Stimulated activated CD4-positive, alpha-beta T cell treated with anti-CD3 and anti-CD28 coated beads, Interleukin-12 subunit alpha, Interleukin-12 subunit beta, amount 100 ng/mL, for 48 hours (primary cell): ENCODE measurements around the gene DUSP12.
A peak's percentile ranks its signal among the peaks of the same experiment; 100 is the strongest.
"Not testable (repeated sequence)": the region's sequence is repeated elsewhere in the genome, so short reads cannot be mapped to it uniquely, and the experiment has no call there.

Experiments used
- DNase-seq, 3 donors: peaks; one replicate each; pipeline ENCODE4 v3.0.0-alpha.2; 2020; ENCODE audit warnings: low read depth in 2 of 3, low spot score in 1 of 3

DUSP12 gene

GRCh38 chr1:161769673-161770045 lies 20.1 kb downstream of the DUSP12 start:
- not testable (repeated sequence) for DNase-seq

GRCh38 chr1:161770250-161770649 lies 20.7 kb downstream of the DUSP12 start:
- no peak for DNase-seq

- no peak for DNase-seq
Measured at GRCh38 chr1:161771161-161771560, 21.6 kb downstream of the DUSP12 start.

- DNase-seq: no peak
Measured at GRCh38 chr1:161771973-161772372, 22.4 kb downstream of the DUSP12 start.

GRCh38 chr1:161772397-161772796 lies 22.8 kb downstream of the DUSP12 start:
- no peak for DNase-seq

GRCh38 chr1:161773791-161774190 lies 24.2 kb downstream of the DUSP12 start:
- DNase-seq: no peak

GRCh38 chr1:161777261-161777660 lies 27.7 kb downstream of the DUSP12 start:
- DNase-seq: no peak

GRCh38 chr1:161778522-161778921 lies 28.9 kb downstream of the DUSP12 start:
- DNase-seq: no peak

- no peak for DNase-seq
Measured at GRCh38 chr1:161779393-161779792, 29.8 kb downstream of the DUSP12 start.

- DNase-seq: no peak
Measured at GRCh38 chr1:161781995-161782394, 32.4 kb downstream of the DUSP12 start.

GRCh38 chr1:161782886-161783285 lies 33.3 kb downstream of the DUSP12 start:
- DNase-seq: no peak

- DNase-seq: no peak
Measured at GRCh38 chr1:161784968-161785367, 35.4 kb downstream of the DUSP12 start.

GRCh38 chr1:161787355-161787754 lies 37.8 kb downstream of the DUSP12 start:
- DNase-seq: no peak

- DNase-seq: no peak
Measured at GRCh38 chr1:161790587-161791317, 41.2 kb downstream of the DUSP12 start.

- no peak for DNase-seq
Measured at GRCh38 chr1:161791904-161792655, 42.5 kb downstream of the DUSP12 start.

GRCh38 chr1:161792740-161793139 lies 43.2 kb downstream of the DUSP12 start:
- peak in 1 of 3 donors; percentile 32 for DNase-seq

GRCh38 chr1:161799792-161800191 lies 50.2 kb downstream of the DUSP12 start:
- DNase-seq: no peak

GRCh38 chr1:161801955-161802354 lies 52.4 kb downstream of the DUSP12 start:
- no peak for DNase-seq

GRCh38 chr1:161803181-161803580 lies 53.6 kb downstream of the DUSP12 start:
- no peak for DNase-seq

- DNase-seq: no peak
Measured at GRCh38 chr1:161805399-161806197, 56.0 kb downstream of the DUSP12 start.
